GM12891 (cell line): Measurements from ENCODE around the gene THTPA.

Source experiments
- POLR2A ChIP-seq: IDR thresholded peaks from 2 replicates; pipeline ENCODE4 v1.6.1; 2011; ENCODE audit warnings: low read depth, low read length, control low read depth
- POLR2AphosphoS5 ChIP-seq: IDR thresholded peaks from 2 replicates; pipeline ENCODE4 v1.6.1; 2011; ENCODE audit warnings: low read depth, low read length, control low read depth
- SPI1 ChIP-seq: IDR thresholded peaks from 2 replicates; pipeline ENCODE4 v1.6.1; 2011; ENCODE audit warnings: low read depth, low read length, control low read depth
- TAF1 ChIP-seq: IDR thresholded peaks from 2 replicates; pipeline ENCODE4 v1.6.1; 2011; ENCODE audit warnings: low read depth, low read length, control low read depth

DNA sequence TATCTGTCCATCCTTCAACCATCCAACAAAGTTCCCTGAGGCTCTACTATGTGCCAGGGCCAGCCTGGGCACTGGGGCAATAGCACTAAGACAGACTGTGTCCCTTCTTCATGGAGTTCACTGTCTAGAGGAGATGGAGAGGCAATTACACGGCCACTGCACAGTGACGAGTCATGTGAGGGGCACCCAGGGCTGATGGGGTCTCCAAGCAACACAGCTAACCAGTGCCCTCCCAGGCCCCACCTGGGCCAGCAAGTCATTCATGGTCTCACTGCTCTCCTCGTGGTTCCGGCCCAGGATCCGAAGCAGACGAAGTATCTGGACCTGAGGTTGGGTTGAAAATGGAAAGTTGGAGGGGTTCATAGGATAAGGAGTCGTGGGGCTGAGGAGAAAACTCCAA, 8.8 kb downstream of the THTPA start:
- TF ChIP-seq POLR2A, result no peak
- TF ChIP-seq POLR2AphosphoS5, result no peak
- no peak for TF ChIP-seq SPI1
- no peak for TF ChIP-seq TAF1
